ENCODE results near the gene CAPN15.

DNA sequence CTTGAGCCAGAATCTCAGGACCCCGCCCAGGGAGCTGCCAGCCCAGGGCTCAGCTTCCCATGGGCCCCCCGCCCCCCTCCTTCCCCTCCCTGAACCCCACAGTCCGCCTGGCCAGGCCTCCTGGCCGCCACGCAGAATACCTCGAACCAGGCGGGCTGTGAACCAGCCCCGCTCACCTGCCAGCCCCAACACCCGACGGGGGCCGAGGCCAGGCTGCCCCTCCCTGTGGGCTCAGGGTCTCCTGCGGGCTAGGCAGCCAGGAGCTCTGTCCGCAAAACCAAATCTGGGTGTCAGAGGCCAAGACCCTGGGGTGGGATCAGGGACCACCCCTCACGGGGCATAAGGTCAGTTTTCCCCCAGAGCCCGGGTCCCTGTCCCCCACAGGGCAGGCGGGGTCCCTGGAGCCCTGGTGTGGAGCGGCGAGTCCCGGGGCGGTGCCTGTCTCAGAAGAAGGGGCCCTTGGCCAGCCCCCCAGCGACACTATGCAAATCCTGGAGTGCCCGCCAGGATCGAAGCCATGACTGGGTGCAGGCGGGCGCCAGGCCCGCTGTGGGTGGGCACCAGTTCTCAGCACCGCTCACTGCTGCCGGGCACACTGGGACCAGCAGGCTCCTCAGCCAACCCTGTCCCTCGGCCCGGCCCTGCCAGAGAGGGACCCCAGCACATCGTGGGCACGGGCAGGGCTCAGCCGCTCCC, 26.2 kb downstream of the CAPN15 start:
- TF ChIP-seq EZH2 (IDR thresholded peaks at IDR 0.05; ENCODE audit: insufficient read depth, poor library complexity, severe bottlenecking), result no peak
- TF ChIP-seq EZH2phosphoT487 (IDR thresholded peaks at IDR 0.05; ENCODE audit: insufficient read depth, low read depth), result no peak
